ENCODE data around the gene RALY. TPM values are rescaled to one million over a fixed set of nuclear protein-coding genes. Genes with fewer than 3 reads are reported as not detected.
A peak's percentile ranks its signal among the peaks of the same experiment; 100 is the strongest.

RALY gene
- total and polyA plus RNA-seq, 9 donors: 51.7 to 131 (median 105) TPM

- Histone ChIP-seq H3K36me3 (no peaks in the 10 kb centered on the region), H3K27ac (no peak overlapping the region), H3K4me3 (no peak overlapping the region), H3K4me1 (ENCODE audit: insufficient read depth) (peaks cover 34% of the 10 kb centered on the region), H3K27me3 (no peaks in the 10 kb centered on the region), H3K9me3 (no peaks in the 10 kb centered on the region)
- WGBS, 3 donors: 68 to 87% (median 75%) methylated on average over 4 of the region's 4 CpGs
- no peak for TF ChIP-seq POLR2A (IDR thresholded peaks at IDR 0.05)
- TF ChIP-seq EP300 (IDR thresholded peaks at IDR 0.05): no peak
- no peak for TF ChIP-seq CTCF (IDR thresholded peaks at IDR 0.05)
- no peak for DNase-seq
- intact Hi-C loops (cut with DNase I): no loop called here
These were observed 48.6 kb downstream of the RALY start for GRCh38 chr20:34042262-34042661.

GRCh38 chr20:34043025-34043424, 49.3 kb downstream of the RALY start:
- no peak for DNase-seq
- Histone ChIP-seq H3K27ac (no peak overlapping the region), H3K9me3 (no peaks in the 10 kb centered on the region), H3K36me3 (no peaks in the 10 kb centered on the region), H3K4me3 (no peak overlapping the region), H3K27me3 (no peaks in the 10 kb centered on the region), H3K4me1 (ENCODE audit: insufficient read depth) (peaks cover 28% of the 10 kb centered on the region)
- intact Hi-C loops (cut with DNase I): no loop called here
- TF ChIP-seq CTCF (IDR thresholded peaks at IDR 0.05) (no peak), POLR2A (IDR thresholded peaks at IDR 0.05) (no peak), EP300 (IDR thresholded peaks at IDR 0.05) (no peak)

DNA sequence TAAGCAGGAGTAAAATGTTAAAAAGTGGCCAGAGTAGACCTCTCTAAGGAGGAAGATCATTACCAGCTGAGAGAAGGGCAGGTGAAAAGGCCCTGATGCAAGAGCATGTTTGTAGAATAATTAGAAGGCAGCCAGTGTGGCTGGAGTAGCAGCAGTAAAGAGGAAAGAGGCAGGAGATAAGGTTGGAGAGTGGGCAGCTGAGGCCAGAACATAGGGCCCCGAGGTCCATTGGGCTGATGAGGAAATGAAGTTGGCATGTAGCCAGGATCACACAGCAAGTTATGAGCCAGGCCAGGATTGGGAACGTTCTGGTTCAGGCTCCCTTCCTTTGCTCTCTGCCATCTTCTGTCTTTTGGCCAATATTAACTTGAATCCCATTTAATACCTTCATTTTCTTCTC, 51.6 kb downstream of the RALY start:
- no peak overlapping the region for H3K4me3 ChIP-seq
- no peaks in the 10 kb centered on the region for H3K9me3 ChIP-seq
- H3K27ac ChIP-seq: no peak overlapping the region
- DNase-seq: peak in 4 of 5 donors; percentile 29 to 55 (median 48)
- 0 to 2% (median 2%) methylated on average over 2 of the region's 2 CpGs for WGBS, 3 donors
- no peaks in the 10 kb centered on the region for H3K36me3 ChIP-seq
- TF ChIP-seq POLR2A (IDR thresholded peaks at IDR 0.05) (no peak), CTCF (IDR thresholded peaks at IDR 0.05) (no peak)
- H3K4me1 ChIP-seq (ENCODE audit: insufficient read depth): peaks cover 24% of the 10 kb centered on the region
- no peaks in the 10 kb centered on the region for H3K27me3 ChIP-seq
- intact Hi-C loops (cut with DNase I): no loop called here

DNA sequence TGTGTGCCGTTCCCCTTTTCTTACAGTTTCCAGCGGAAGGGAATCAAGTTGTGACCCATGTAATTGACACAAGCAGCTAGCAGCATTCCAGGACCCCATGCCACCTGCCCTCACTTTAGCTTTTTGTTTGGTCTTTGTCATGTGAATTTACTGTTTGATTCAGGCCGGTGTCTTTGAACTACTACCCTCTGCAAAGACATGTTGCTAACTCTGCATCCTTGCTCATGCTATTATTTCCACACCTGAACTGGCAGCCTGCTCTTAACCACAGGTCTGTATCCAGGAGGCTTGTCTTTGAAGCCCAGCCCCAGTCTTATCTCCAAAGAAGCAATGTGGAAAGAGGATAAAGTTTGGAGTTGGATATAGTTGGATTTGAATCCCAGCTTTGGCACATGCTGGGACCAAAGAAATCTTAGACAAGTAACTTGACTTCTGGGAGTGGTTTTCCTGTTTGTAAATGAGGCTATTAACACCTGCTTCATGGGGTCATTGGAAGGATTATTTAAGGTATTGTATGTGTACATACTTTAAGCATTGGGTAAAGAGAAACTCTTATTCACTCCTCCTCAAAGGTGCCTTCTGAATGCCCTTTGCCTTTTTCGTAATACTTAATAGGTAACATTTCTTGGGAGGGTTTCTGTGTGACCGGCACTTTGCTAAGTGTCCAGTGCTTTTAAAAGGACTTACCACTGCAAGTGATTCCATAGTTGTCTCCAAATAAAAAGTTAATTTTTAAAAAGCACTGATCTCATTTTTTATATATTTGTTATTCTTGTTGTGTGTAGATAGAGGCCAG, 52.4 kb downstream of the RALY start:
- Histone ChIP-seq H3K4me1 (ENCODE audit: insufficient read depth) (peaks cover 27% of the 10 kb centered on the region), H3K9me3 (no peaks in the 10 kb centered on the region), H3K27ac (no peak overlapping the region), H3K36me3 (no peaks in the 10 kb centered on the region), H3K4me3 (no peak overlapping the region), H3K27me3 (no peaks in the 10 kb centered on the region)
- no peak for TF ChIP-seq CTCF (IDR thresholded peaks at IDR 0.05)
- TF ChIP-seq POLR2A (IDR thresholded peaks at IDR 0.05): no peak
- TF ChIP-seq EP300 (IDR thresholded peaks at IDR 0.05): no peak
- no peak for DNase-seq
- intact Hi-C loops (cut with DNase I): no loop called here
- 96 to 97% (median 97%) methylated on average over 5 of the region's 5 CpGs for WGBS, 3 donors

Data from ovary (tissue), 9 donors.